Activated naive CD8-positive, alpha-beta T cell treated with anti-CD3 and anti-CD28 coated beads, Interleukin-2, amount 50 U/mL, for 24 hours (primary cell): ENCODE measurements around the gene GAP43.

Experiments used
- ATAC-seq: fragments of 150-1000 bp; cut with Tn5 transposase; one replicate; pipeline ENCODE4 v1.10.0; 2021
- DNase-seq: peaks from one replicate; pipeline ENCODE4 v3.0.0; 2021
- H3K27ac Mint-ChIP-seq: one replicate; pipeline ENCODE4 v1.8.0; 2021; ENCODE audit warnings: mild to moderate bottlenecking, mixed read lengths
- H3K27me3 Mint-ChIP-seq: one replicate; pipeline ENCODE4 v1.8.0; 2021; ENCODE audit warnings: mixed read lengths
- H3K36me3 Mint-ChIP-seq: one replicate; pipeline ENCODE4 v1.8.0; 2021; ENCODE audit warnings: low read depth, mixed read lengths
- H3K4me1 Mint-ChIP-seq: one replicate; pipeline ENCODE4 v1.8.0; 2021; ENCODE audit warnings: mixed read lengths
- H3K4me3 Mint-ChIP-seq: one replicate; pipeline ENCODE4 v1.8.0; 2021; ENCODE audit warnings: mild to moderate bottlenecking, moderate library complexity, mixed read lengths
- H3K9me3 Mint-ChIP-seq: one replicate; pipeline ENCODE4 v1.8.0; 2021; ENCODE audit warnings: mixed read lengths

The GAP43 gene

DNA sequence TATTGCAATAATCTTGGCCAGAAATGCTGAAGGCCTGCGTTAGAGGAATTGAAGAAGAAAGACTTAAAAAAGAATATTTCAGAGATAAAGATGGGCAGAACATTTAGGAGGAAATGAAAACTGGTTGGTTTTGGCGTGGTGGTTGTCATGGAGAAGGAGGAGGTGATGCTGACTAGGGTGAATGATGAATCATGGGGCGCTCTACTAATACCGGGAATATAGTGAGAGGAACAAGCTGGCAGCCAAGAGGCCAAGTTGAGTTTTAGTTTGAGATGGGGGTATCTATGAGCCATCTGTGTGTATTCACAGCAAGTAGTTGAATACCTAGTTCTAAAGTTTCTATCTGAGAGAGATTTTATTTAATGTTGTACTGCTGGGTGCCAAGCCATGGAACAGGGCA lies 6.8 kb upstream of the GAP43 start:
- Mint-ChIP-seq H3K27me3 (peaks cover 15% of the 10 kb centered on the region), H3K27ac (peak overlapping the region; percentile 9), H3K9me3 (no peaks in the 10 kb centered on the region), H3K4me1 (peaks cover 12% of the 10 kb centered on the region), H3K4me3 (no peak overlapping the region), H3K36me3 (no peaks in the 10 kb centered on the region)
- ATAC-seq (peak; percentile 71), DNase-seq (peak; percentile 4)

DNA sequence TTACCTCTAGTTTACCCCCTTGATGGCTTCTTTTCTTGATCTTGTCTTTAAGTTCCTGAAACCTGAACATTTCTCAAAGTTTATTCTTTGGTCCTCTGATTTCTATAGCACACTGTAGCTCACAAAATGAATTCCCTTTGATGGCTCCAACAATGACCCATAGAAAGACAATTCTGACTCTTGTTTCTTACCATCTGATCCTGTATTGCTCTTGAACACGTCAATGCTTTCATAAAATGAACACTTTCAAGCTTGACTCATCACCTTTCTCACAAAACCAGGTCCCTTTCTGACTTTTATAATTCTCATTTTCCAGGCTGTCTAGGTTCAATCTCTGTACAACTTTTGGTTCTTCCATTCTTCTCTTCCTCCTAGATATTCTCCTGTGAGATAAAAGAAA lies 5.7 kb upstream of the GAP43 start:
- Mint-ChIP-seq H3K27ac (no peak overlapping the region), H3K27me3 (peaks cover 19% of the 10 kb centered on the region), H3K4me1 (peaks cover 12% of the 10 kb centered on the region), H3K9me3 (no peaks in the 10 kb centered on the region), H3K4me3 (no peak overlapping the region), H3K36me3 (no peaks in the 10 kb centered on the region)
- DNase-seq (no peak), ATAC-seq (peak; percentile 70)

DNA sequence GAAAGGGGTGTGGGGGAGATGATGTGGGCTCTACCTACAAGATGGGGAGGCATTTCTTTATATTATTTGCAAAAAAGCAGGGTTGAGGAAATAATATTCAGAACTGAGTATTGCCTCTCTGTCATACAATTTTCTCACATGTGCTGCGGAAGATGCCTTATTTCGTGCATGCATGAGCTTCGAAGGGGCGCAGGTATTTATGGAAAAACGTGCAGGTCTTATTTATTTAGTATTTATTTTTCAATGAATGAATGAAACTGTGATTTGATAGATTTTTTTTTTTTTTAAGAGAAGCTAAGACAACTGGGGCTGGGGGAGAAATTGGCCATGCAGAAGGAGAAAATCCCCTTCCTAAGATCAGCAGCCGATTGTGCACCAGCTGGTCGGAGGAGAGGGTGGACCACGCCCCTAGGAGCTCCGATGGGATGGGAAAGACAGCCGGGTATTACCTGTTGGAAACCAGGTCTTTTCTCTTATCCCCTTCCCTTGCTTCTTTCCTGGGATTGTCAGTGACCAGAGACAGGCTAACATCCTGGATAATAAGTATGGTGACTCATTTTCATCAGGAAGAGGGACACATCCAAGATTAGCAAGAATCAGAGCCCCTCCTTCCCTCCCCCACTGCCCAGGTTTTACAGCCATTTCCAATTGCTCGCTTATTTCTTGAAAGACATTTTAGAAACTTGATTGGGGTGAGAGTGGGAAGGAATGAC lies 875 bp downstream of the GAP43 start:
- Mint-ChIP-seq H3K9me3 (no peaks in the 10 kb centered on the region), H3K4me1 (peaks cover 6% of the 10 kb centered on the region), H3K36me3 (no peaks in the 10 kb centered on the region), H3K4me3 (no peak overlapping the region), H3K27ac (no peak overlapping the region), H3K27me3 (peaks cover 42% of the 10 kb centered on the region)
- ATAC-seq = no peak
- DNase-seq = no peak

DNA sequence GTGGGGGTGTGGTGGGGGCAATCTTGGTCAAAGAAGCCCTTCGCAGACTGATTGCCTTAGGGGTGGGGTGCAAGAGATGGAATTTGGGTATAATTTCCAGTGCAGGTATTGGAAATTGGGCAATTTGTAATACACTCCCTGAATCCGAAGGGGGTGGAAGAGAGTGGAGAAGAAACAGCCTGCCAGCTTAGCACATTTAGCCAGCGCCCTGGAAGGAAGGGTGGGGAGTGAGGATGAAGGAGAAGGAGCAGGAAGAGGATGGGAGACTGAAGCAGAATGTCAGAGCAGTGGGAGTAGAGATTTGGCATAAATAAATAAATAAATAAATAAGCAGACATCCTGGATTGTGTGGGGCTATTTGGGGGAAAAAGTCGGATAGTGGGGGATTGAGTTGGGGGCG lies 1.6 kb downstream of the GAP43 start:
- Mint-ChIP-seq H3K27me3 (peaks cover 42% of the 10 kb centered on the region), H3K4me3 (no peak overlapping the region), H3K9me3 (no peaks in the 10 kb centered on the region), H3K36me3 (no peaks in the 10 kb centered on the region), H3K27ac (no peak overlapping the region), H3K4me1 (peaks cover 6% of the 10 kb centered on the region)
- no peak for DNase-seq
- ATAC-seq = no peak

DNA sequence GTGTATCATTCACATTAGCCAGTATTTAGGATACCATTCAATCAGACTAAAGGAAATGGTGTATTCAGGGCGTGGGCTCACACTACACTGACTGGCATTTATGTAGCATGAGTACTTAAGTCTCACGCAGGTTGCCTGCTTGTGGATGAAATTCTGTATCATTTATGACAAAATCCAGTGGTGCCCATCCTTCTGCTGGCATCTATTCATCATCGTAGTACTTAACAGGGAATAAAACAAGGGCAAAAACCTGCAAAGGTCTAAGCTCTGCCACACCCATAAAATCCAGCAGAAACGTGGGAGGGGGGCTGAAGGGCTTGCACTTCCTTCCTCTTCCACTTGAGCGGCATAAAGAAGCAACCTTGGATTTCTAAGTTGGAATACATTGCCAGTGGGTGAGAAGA lies 2.7 kb downstream of the GAP43 start:
- H3K4me3 Mint-ChIP-seq = no peak overlapping the region
- no peaks in the 10 kb centered on the region for H3K36me3 Mint-ChIP-seq
- ATAC-seq = no peak
- H3K27ac Mint-ChIP-seq = no peak overlapping the region
- peaks cover 6% of the 10 kb centered on the region for H3K4me1 Mint-ChIP-seq
- peaks cover 46% of the 10 kb centered on the region for H3K27me3 Mint-ChIP-seq
- no peaks in the 10 kb centered on the region for H3K9me3 Mint-ChIP-seq
- DNase-seq = no peak

DNA sequence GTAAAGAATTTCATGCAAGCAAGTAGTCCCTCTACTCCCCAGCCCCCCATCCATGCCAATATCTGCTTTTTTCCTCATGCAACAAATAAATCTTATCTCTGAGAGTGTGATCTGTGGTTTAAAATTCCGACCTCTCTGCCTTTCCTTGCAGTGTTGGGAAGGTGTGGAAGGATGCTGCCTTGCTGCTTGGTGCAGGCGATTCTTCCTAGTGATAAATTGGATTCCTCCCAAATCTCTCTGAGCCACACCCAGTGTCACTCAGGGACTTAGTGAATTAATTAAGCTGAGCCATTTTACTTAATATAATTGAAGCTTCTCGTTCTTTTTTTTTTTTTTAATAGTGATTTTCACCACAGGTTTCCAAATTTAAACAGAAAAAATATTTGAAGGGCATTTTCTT lies 3.4 kb downstream of the GAP43 start:
- H3K27ac Mint-ChIP-seq = no peak overlapping the region
- H3K4me3 Mint-ChIP-seq = no peak overlapping the region
- H3K4me1 Mint-ChIP-seq = peaks cover 6% of the 10 kb centered on the region
- H3K36me3 Mint-ChIP-seq = no peaks in the 10 kb centered on the region
- ATAC-seq (no peak), DNase-seq (no peak)
- H3K9me3 Mint-ChIP-seq = no peaks in the 10 kb centered on the region
- peaks cover 52% of the 10 kb centered on the region for H3K27me3 Mint-ChIP-seq

DNA sequence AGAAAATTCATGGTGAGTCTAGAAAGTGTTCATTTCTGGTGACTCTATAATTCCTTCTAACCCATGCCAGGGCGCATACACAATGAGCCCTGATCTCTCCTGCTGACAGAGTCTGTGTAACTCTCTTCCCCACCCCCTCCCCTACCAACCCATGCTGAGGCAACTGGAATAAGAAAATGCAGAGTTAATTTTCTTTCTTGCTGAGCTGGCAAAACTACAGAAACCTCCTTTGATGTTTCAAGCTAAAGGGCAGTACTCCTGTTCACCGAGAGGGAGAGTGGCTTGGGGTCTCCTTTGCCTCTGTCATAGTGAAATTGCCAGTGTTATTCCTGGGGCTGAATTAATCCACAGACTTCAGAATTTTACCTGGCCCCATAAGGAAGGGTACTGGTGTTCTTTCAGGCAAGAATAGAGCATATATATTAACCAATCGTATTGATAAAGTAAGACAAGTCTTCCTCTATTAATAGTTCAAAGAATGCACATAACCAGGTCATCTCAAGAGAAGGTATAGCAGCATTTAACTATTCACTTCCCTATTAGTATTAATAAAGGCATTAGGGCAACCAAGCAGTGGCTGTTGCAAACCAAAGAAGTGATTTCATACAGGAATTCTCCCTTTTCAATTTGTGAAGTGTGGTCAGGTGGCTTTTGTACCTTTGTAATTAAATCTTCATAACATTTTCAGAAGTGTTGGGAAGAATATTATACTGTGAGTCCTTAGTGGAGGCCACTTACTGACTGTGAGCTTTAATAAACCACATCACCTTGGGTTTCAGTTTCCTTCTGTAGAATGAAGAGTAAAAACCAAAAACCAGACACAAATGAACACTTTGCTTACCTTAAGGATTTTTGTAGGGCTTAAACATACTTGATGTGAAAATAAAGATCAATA lies 4.1 kb downstream of the GAP43 start:
- no peak overlapping the region for H3K4me3 Mint-ChIP-seq
- no peak for ATAC-seq

DNA sequence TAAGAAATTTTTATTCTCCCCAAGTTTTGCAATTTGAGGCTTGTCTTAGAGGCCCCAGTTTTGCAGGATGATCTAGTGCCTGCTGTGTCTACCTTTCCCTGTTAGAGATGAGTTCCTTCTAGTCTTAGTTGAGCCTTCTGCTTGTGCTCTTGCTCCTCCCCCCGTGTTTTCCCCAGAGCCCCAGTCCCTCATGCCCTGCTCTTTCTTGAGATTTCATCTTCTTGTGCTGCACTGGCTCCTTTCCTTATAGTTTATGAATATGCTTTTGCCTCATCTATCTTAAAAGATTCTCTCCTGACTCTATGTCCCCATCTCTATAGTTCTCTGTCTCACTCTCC lies 4.7 kb downstream of the GAP43 start:
- no peak for ATAC-seq
- H3K9me3 Mint-ChIP-seq = no peaks in the 10 kb centered on the region

More for the DNA sequence above, 4.1 kb downstream of the GAP43 start:
- peaks cover 52% of the 10 kb centered on the region for H3K27me3 Mint-ChIP-seq
- H3K27ac Mint-ChIP-seq = no peak overlapping the region
- peaks cover 6% of the 10 kb centered on the region for H3K4me1 Mint-ChIP-seq
- no peak for DNase-seq
- H3K36me3 Mint-ChIP-seq = no peaks in the 10 kb centered on the region
- no peaks in the 10 kb centered on the region for H3K9me3 Mint-ChIP-seq

DNA sequence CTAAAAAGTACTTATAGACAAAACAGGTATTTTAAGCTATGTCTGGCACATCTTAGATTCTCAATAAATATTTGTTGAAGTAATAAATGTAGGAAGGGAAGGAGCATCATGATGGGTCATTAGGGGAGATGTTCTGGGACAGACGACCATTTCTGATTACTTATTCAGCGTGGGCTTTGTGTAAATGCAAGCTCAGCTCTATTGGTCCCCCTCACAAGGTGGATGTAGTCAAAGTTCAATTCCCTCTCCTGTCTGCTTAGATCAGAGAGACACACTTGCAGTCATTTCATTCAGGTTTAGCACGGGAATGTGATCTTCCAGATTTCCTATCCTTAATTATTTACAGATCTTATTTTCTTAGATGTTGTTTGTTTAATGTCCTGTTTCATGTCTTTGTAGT lies 7.5 kb downstream of the GAP43 start:
- Mint-ChIP-seq H3K36me3 (no peaks in the 10 kb centered on the region), H3K9me3 (no peaks in the 10 kb centered on the region), H3K4me3 (no peak overlapping the region), H3K4me1 (no peaks in the 10 kb centered on the region), H3K27ac (no peak overlapping the region), H3K27me3 (peaks cover 30% of the 10 kb centered on the region)
- DNase-seq (no peak), ATAC-seq (no peak)

More for the DNA sequence above, 4.7 kb downstream of the GAP43 start:
- Mint-ChIP-seq H3K36me3 (no peaks in the 10 kb centered on the region), H3K27ac (no peak overlapping the region), H3K4me3 (no peak overlapping the region), H3K4me1 (peaks cover 6% of the 10 kb centered on the region), H3K27me3 (peaks cover 51% of the 10 kb centered on the region)
- no peak for DNase-seq

DNA sequence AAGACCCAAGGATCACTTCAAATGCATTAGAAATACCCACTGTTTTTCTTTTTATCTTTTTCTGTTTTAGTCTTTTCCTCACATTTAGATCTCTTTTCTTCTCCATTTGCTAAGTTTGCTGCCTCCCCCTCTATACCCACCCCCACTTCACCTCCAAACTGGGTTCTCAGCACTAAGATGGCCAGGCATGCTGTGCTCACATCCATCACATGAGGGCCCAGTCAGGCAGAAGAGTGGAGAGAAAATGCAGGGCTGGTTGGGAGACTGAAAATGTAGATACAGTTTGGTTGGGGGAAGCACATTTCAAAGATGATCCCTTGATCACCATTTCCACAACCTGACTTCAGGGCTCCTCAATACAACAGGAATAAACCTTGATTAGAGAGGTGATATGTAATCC lies 8.7 kb downstream of the GAP43 start:
- Mint-ChIP-seq H3K27me3 (peaks cover 20% of the 10 kb centered on the region), H3K27ac (no peak overlapping the region), H3K36me3 (no peaks in the 10 kb centered on the region), H3K9me3 (no peaks in the 10 kb centered on the region), H3K4me1 (no peaks in the 10 kb centered on the region), H3K4me3 (no peak overlapping the region)
- ATAC-seq (no peak), DNase-seq (no peak)

DNA sequence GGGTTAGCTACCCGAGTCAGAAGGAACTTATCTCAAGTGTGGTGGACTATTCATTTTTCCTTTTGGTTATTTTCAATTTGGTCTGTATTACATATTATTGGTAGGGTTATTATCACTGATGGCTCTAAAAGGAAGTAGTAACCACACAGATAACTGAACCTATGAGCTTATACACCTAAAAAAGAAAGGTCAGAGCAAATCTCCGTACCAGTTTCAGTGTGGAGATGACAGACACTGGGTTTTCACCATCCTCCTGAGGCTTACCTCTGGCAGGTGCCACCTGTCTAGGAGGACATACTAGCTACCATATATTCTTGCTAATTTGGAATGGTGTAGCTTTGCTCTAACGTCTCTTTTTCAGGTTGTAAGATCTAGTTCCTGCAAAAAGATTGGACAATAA lies 10.2 kb downstream of the GAP43 start:
- no peaks in the 10 kb centered on the region for H3K36me3 Mint-ChIP-seq
- ATAC-seq = no peak
- H3K9me3 Mint-ChIP-seq = no peaks in the 10 kb centered on the region
- H3K4me3 Mint-ChIP-seq = no peak overlapping the region
- H3K27ac Mint-ChIP-seq = no peak overlapping the region
- H3K4me1 Mint-ChIP-seq = no peaks in the 10 kb centered on the region
- no peak for DNase-seq
- H3K27me3 Mint-ChIP-seq = peaks cover 16% of the 10 kb centered on the region

DNA sequence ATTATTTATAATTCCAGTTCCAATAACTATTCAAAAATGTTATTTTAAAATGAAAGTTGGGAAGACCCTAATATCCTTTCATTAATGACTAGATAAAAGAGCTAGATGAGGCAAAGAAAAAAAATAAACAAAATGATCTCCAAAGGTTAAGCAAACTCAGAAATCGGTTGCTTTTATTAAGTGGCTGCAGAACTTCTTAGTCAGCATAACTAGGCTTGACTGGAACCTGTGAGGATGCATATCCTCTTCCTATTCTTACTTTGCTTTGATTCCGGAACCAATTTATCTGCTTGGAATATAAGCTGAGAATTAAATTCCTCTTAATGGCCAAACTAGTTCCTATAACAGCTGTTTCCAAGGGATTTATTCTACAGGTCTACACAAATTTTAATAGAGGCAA lies 10.7 kb downstream of the GAP43 start:
- DNase-seq (no peak), ATAC-seq (no peak)
- H3K27me3 Mint-ChIP-seq = peaks cover 16% of the 10 kb centered on the region
- H3K4me3 Mint-ChIP-seq = no peak overlapping the region
- no peaks in the 10 kb centered on the region for H3K36me3 Mint-ChIP-seq
- H3K9me3 Mint-ChIP-seq = no peaks in the 10 kb centered on the region
- H3K27ac Mint-ChIP-seq = no peak overlapping the region
- peaks cover 2% of the 10 kb centered on the region for H3K4me1 Mint-ChIP-seq

DNA sequence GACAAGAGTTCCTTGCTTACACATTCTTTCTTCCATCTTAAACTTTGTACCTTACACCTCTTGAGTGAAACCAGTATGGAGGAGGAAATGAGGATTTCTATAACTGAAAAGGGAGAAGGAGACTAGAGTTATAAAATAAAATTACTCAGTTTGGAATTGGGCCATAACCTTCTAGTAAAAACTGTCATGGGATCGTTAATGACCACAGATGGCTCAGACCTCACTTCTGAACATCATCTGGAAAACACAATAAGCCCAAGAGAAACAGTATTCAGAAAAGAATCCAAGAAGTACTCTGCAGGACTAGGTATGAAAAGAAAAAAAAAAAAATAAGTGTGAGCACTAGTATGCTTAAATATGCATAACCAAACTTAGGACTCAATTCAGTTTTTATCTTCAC lies 12.1 kb downstream of the GAP43 start:
- H3K9me3 Mint-ChIP-seq = no peaks in the 10 kb centered on the region
- H3K27me3 Mint-ChIP-seq = peaks cover 16% of the 10 kb centered on the region
- ATAC-seq (no peak), DNase-seq (no peak)
- no peak overlapping the region for H3K27ac Mint-ChIP-seq
- peaks cover 2% of the 10 kb centered on the region for H3K4me1 Mint-ChIP-seq
- no peaks in the 10 kb centered on the region for H3K36me3 Mint-ChIP-seq
- H3K4me3 Mint-ChIP-seq = no peak overlapping the region

DNA sequence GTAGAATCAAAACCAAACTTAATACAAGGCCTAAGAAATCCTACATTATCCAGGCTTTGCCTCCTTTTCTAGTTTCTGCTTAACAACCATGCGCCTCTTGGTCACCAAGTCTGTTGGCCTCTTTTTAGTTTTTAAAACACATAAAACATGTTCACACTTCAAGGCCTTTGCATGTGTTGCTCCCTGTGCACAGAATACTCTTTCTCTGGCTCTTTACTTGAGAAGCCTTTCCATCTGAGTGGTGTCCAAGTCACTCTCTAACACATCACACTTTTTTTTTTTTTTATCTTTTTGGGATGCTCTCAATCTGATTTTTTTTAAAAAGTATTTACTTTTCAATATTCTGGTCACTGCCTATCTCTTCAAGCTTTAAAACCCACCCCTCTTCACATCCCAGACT lies 14.9 kb downstream of the GAP43 start:
- no peak overlapping the region for H3K27ac Mint-ChIP-seq
- H3K4me3 Mint-ChIP-seq = no peak overlapping the region
- H3K27me3 Mint-ChIP-seq = peaks cover 5% of the 10 kb centered on the region

DNA sequence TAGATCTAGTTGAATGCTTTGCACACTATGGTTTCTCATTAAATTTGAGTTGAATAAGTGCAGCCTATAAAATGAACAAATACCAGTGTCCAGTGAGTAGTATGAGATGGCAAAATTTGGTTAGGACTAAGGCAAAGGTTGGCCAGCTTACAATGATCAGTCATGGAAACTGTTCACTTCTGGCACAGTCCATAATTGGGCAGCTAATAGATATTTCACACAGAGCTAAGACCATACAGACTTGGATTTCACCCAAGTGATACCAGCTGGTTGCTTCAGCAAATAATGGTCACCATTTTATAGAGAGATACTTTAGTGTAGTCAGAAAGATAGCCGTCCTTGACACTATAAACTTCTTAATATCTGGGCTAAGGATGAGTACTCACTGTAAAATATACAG lies 15.7 kb downstream of the GAP43 start:
- peaks cover 2% of the 10 kb centered on the region for H3K4me1 Mint-ChIP-seq
- peaks cover 8% of the 10 kb centered on the region for H3K27me3 Mint-ChIP-seq
- no peak overlapping the region for H3K4me3 Mint-ChIP-seq
- no peak overlapping the region for H3K27ac Mint-ChIP-seq
- no peaks in the 10 kb centered on the region for H3K36me3 Mint-ChIP-seq
- H3K9me3 Mint-ChIP-seq = no peaks in the 10 kb centered on the region
- DNase-seq (no peak), ATAC-seq (no peak)

More for the DNA sequence above, 14.9 kb downstream of the GAP43 start:
- DNase-seq (no peak), ATAC-seq (no peak)
- no peaks in the 10 kb centered on the region for H3K36me3 Mint-ChIP-seq
- H3K4me1 Mint-ChIP-seq = peaks cover 2% of the 10 kb centered on the region
- H3K9me3 Mint-ChIP-seq = no peaks in the 10 kb centered on the region
